OCI-LY7 (cell line): ENCODE data around the gene SPAG16. TPM values are rescaled to one million over a fixed set of nuclear protein-coding genes. Genes with fewer than 3 reads are reported as not detected.

Source experiments
- BruUV-seq: library from RNA; stranded (reverse); fragments of 400-500 nt; replicated peaks from 2 replicates; lab custom pipeline; 2021; lab: Mats Ljungman, UMichigan
- CTCF ChIA-PET: fragments of 300-600 bp; sonication (Branson Sonifier 250); formaldehyde crosslinking; loops from one replicate; lab custom pipeline; 2022; ENCODE audit warnings: antibody characterized with exemption; ENCODE audit not compliant: unreplicated experiment; lab: Charles Lee
- POLR2A ChIA-PET: fragments of 300-600 bp; sonication (Branson Sonifier 250); formaldehyde crosslinking; loops from one replicate; lab custom pipeline; 2022; ENCODE audit warnings: antibody characterized with exemption; lab: Charles Lee
- DNase-seq: peaks from one replicate; pipeline ENCODE4 v3.0.0-alpha.2; 2015; ENCODE audit warnings: low spot score
- H2AFZ ChIP-seq: fragments of 200-600 bp; sonication (generic), shearing (Covaris generic); 2 replicates; pipeline ENCODE4 v1.6.1; 2014; ENCODE audit warnings: mild to moderate bottlenecking, antibody characterized with exemption, low read length, moderate library complexity
- H3K27ac ChIP-seq: fragments of 200-600 bp; sonication (generic); 2 replicates; pipeline ENCODE4 v1.5.1; 2014; ENCODE audit warnings: mixed run types, low read depth, mild to moderate bottlenecking, moderate library complexity, low read length, inconsistent platforms; ENCODE audit not compliant: poor library complexity, severe bottlenecking
- H3K36me3 ChIP-seq: fragments of 200-600 bp; sonication (generic); 2 replicates; pipeline ENCODE4 v1.6.1; 2014; ENCODE audit warnings: mild to moderate bottlenecking, antibody characterized with exemption, low read length, moderate library complexity, mixed read lengths; ENCODE audit not compliant: insufficient read depth
- H3K4me1 ChIP-seq: fragments of 200-600 bp; sonication (generic); 2 replicates; pipeline ENCODE4 v1.5.1; 2014; ENCODE audit warnings: mild to moderate bottlenecking, low read length; ENCODE audit not compliant: insufficient read depth, poor library complexity, severe bottlenecking
- H3K4me2 ChIP-seq: fragments of 200-600 bp; sonication (generic); 2 replicates; pipeline ENCODE4 v1.6.1; 2014; ENCODE audit warnings: mild to moderate bottlenecking, low read length
- H3K4me3 ChIP-seq: fragments of 200-600 bp; sonication (generic); 2 replicates; pipeline ENCODE4 v1.5.1; 2014; ENCODE audit warnings: mild to moderate bottlenecking, low read depth, low read length; ENCODE audit not compliant: poor library complexity, severe bottlenecking
- H3K79me2 ChIP-seq: fragments of 200-600 bp; sonication (generic); 2 replicates; pipeline ENCODE4 v1.6.1; 2016; ENCODE audit warnings: low read depth, mild to moderate bottlenecking, low read length, moderate library complexity, mixed read lengths; ENCODE audit not compliant: insufficient read depth
- H3K9me2 ChIP-seq: fragments of 200-600 bp; sonication (generic); 2 replicates; pipeline ENCODE4 v1.6.1; 2016; ENCODE audit warnings: mild to moderate bottlenecking, low read length, mixed read lengths; ENCODE audit not compliant: insufficient read depth
- H3K9me3 ChIP-seq: fragments of 200-600 bp; sonication (generic); 2 replicates; pipeline ENCODE4 v1.6.1; 2014; ENCODE audit warnings: mild to moderate bottlenecking, mixed run types, low read length, mixed read lengths
- H4K20me1 ChIP-seq: fragments of 200-600 bp; sonication (generic); 2 replicates; pipeline ENCODE4 v1.6.1; 2014; ENCODE audit warnings: mild to moderate bottlenecking, antibody characterized with exemption, low read length, moderate library complexity, mixed read lengths; ENCODE audit not compliant: insufficient read depth
- CTCF ChIP-seq: fragments of 200-600 bp; sonication (generic); conservative IDR thresholded peaks from 2 replicates; pipeline ENCODE4 v1.5.1; 2014; ENCODE audit warnings: mild to moderate bottlenecking, antibody characterized with exemption, low read length, moderate library complexity, mixed read lengths
- EZH2phosphoT487 ChIP-seq: fragments of 200-600 bp; sonication (generic); IDR thresholded peaks from 2 replicates; pipeline ENCODE4 v1.6.1; 2018; ENCODE audit warnings: low read depth, borderline replicate concordance, mild to moderate bottlenecking, mixed run types, antibody characterized with exemption, low read length, moderate library complexity, mixed read lengths
- intact Hi-C: fragments of 100-400 bp; cut with micrococcal nuclease; formaldehyde crosslinking; loops from one replicate; pipeline ENCODE4 v1.10.0; 2022; ENCODE audit not compliant: unreplicated experiment
- total RNA-seq, 2 experiments: library from RNA; depleted of rRNA in 1 of 2; stranded (reverse); fragments of >200 nt in 1 of 2; shearing (Covaris generic) in 1 of 2; gene quantifications; 2 replicates each; pipeline ENCODE4 v1.2.3, GENCODE V29; 2014 to 2022

SPAG16 gene
- total RNA-seq, 2 experiments from 2014 or later: 22.1 to 24.2 TPM

GRCh38 chr2:213678437-213679218 is 394.4 kb downstream of the SPAG16 start:
- Histone ChIP-seq H2AFZ (peak overlapping the region; percentile 52; the same call in 1 of the 2 replicates), H3K9me2 (no peaks in the 10 kb centered on the region), H3K9me3 (no peaks in the 10 kb centered on the region), H3K4me1 (peaks cover 11% of the 10 kb centered on the region), H3K4me3 (no peak overlapping the region), H3K4me2 (peak overlapping the region; percentile 48), H3K36me3 (no peaks in the 10 kb centered on the region), H4K20me1 (no peaks in the 10 kb centered on the region), H3K79me2 (no peaks in the 10 kb centered on the region), H3K27ac (no peak overlapping the region)
- peak; percentile 4 for DNase-seq
- TF ChIP-seq EZH2phosphoT487 (no peak), CTCF (no peak)
- no TSS peak for BruUV-seq
- POLR2A ChIA-PET: no interaction called here
- intact Hi-C loops: no loop called here
- CTCF ChIA-PET: no interaction called here

- Histone ChIP-seq H3K36me3 (no peaks in the 10 kb centered on the region), H3K27ac (no peak overlapping the region), H4K20me1 (no peaks in the 10 kb centered on the region), H3K4me2 (no peak overlapping the region), H3K4me3 (no peak overlapping the region), H3K79me2 (no peaks in the 10 kb centered on the region), H3K4me1 (peaks cover 11% of the 10 kb centered on the region), H3K9me2 (no peaks in the 10 kb centered on the region), H3K9me3 (no peaks in the 10 kb centered on the region), H2AFZ (no peak overlapping the region)
- DNase-seq: peak; percentile 9
- CTCF ChIA-PET: no interaction called here
- intact Hi-C loops: no loop called here
- TF ChIP-seq EZH2phosphoT487 (no peak), CTCF (no peak)
- no TSS peak for BruUV-seq
- POLR2A ChIA-PET: no interaction called here
Observed at GRCh38 chr2:213679894-213680293, 395.6 kb downstream of the SPAG16 start.

GRCh38 chr2:213682276-213682675 is 398.0 kb downstream of the SPAG16 start:
- no peak overlapping the region for H2AFZ ChIP-seq
- DNase-seq: no peak
- H3K79me2 ChIP-seq: no peaks in the 10 kb centered on the region
- ChIA-PET CTCF (no interaction called here), POLR2A (no interaction called here)
- no peaks in the 10 kb centered on the region for H3K9me2 ChIP-seq
- no peak overlapping the region for H3K27ac ChIP-seq
- no TSS peak for BruUV-seq
- TF ChIP-seq CTCF (no peak), EZH2phosphoT487 (no peak)
- H3K36me3 ChIP-seq: no peaks in the 10 kb centered on the region
- no peaks in the 10 kb centered on the region for H4K20me1 ChIP-seq
- intact Hi-C loops: no loop called here
- no peak overlapping the region for H3K4me3 ChIP-seq
- no peak overlapping the region for H3K4me2 ChIP-seq
- H3K9me3 ChIP-seq: no peaks in the 10 kb centered on the region
- H3K4me1 ChIP-seq: peaks cover 11% of the 10 kb centered on the region
